AG20443 (cell line): ENCODE data around the gene APAF1.
A peak's percentile ranks its signal among the peaks of the same experiment; 100 is the strongest.

Source experiments
- DNase-seq: peaks from one replicate; pipeline ENCODE4 v3.0.0; 2012; ENCODE audit warnings: low spot score, mixed read lengths

APAF1 gene

DNA sequence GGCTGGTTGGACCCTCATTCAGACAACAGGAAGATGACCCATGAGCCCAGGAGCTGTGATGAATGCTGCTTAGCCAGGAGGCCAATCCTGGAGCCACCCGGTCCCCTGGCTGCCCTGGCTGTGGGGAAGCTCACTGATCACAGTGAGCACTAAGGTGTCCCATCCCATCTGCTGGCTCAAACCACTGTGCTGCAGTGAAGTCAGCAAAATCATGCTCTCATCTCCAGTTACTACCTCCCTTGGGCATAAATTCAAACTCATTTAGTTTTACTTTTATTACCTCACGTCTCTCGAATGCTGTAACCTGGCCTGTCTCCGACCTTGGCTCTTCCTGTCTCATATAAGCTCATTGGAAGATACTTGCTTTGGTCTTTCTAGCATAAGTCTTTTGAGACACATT, 112.4 kb downstream of the APAF1 start:
- peak; percentile 14 for DNase-seq

DNA sequence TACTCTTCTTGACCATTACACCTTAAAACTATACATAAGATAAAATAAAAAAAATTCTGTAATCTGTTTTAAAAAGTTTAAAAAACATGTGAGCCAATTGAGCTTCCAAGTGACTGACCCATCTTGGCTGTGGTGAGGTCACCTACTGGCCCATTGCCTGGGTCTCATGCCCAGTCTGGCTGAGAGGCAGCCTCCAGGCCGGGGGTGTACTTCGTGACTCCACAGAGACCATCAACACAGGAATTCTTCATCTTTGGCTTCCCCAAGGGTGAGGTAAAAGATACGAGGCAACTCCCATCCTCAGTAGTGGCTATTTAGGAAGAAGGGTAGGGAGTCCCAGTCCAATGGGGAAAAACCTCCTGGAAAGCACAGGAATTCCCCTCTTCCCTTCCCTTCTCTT, 113.2 kb downstream of the APAF1 start:
- DNase-seq: peak; percentile 87

DNA sequence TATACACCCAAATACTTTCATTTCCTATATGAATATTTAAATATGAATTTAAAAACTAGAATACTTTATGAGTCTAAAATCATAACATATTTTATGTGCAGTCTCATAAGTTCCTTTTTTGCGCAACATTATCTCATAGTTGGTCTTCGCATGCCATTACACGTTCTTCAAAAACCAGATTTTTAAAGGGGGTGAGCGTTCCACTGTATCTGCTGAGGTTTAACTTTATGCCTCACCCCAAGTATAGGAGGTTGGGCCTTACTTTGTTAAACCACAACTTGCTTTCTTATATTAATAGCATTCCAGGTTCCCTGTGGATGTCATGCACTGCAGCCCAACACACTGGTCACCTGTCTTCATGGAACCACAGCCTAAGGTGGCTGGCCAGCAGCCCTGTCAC, 118.6 kb downstream of the APAF1 start:
- DNase-seq: no peak

DNA sequence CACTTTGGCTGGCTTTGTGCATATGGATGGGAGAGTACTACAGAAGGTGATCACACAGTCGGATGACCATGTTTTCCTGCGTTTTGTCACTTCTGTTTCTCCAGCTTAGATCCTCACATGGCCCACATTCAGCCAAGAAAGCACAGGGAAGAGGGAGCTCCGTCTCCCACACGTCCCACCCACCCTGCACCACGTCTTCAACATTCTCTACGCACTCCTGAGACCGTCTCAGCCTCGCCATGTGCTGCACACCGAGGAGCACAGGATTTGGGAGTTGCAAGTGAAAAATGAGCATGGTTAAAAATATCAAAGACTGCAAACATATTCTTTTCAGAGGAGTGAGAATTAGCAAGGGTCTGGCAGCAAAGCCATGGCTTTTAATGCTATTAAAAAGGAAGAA, 122.2 kb downstream of the APAF1 start:
- no peak for DNase-seq

DNA sequence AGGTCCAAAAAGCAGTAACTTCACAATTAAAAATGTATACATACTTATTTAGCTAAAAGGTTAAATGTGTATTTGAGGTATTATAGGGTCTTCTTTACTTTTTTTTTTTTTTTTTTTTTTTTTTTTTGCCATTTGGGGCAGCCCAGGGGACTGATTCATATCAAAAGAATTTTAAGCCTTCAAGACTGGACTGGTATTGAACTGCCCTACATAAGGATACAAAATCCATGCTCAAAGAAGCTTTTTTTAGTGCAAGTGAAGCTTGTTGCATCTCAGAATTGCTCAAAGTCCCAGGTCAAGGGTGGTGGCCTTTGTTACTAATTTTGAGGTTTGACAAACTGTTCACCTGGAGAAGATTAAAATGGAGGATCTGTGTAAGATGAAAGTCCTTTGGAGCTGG, 124.0 kb downstream of the APAF1 start:
- DNase-seq: peak; percentile 33

DNA sequence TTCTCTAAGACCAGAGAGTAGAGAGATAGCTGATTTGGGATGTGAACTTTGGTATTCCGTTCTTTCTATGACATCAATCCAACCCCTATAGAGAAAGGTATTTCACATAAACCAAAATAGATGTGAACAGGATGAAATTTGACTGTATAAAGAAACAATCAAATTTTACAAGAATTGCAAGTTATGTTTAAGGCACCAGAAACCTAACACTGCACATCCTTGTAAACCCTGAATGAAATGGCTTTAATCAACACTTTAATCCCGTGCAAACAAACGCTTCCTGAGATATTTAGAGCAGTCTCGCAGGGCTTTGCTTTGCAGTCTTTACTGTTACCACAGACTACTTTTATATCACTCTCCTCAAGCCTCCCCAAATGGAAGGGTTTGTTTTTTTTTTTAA, 125.1 kb downstream of the APAF1 start:
- DNase-seq: no peak

DNA sequence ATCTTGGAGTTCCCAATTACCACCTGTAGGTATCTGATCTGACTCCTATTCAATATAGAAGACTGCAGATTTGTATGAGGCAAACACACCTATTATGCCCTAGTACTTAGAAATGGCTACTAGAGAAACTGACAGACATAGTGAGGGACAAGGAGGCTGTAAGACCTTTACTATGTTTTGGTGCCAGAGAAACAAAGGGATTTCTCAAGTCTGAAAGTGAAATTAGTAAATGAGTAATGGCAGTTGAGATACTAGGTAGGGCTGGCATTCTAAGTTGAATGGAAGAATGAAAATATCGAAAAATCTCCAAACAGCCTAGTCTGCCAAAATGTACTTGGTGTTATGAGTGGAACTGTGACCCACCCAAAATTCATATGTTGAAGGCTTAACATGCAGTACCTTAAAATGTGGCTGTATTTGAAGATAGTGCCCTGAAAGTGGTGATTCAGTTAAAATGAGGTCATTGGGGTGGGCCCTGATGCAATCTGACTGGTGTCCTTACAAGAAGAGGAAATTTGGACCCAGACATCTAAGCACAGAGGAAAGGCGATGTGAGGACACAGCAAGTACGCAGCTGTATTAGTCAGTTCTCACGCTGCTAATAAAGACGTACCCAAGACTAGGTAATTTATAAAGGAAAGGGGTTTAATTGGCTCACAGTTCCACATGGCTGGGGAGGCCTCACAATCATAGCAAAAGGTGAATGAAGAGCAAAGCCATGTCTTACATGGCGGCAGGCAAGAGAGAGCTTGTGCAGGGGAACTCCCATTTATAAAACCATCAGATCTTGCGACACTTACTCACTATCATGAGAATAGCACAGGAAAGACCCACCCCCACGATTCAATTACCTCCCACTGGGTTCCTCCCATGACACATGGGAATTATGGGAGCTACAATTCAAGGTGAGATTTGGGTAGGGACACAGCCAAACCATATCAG, 127.0 kb downstream of the APAF1 start:
- no peak for DNase-seq

DNA sequence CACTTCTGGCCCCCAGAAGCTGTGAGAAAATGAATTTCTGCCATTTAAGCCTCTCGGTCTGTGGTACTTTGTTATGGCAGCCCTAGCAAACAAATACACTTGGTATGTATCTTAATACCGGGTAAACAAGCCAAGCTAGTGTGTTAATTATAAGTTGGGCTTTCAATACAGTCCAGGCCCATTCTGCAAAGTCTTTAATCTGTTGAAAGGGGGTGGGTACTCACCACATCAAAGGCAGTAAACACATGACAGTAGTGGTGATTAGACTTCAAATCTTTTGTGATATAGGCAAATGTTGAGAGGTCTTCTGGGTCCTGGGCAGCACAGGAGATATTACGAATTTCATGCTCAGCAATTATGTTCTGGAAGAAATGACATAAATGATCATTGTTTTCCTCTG, 127.7 kb downstream of the APAF1 start:
- no peak for DNase-seq

DNA sequence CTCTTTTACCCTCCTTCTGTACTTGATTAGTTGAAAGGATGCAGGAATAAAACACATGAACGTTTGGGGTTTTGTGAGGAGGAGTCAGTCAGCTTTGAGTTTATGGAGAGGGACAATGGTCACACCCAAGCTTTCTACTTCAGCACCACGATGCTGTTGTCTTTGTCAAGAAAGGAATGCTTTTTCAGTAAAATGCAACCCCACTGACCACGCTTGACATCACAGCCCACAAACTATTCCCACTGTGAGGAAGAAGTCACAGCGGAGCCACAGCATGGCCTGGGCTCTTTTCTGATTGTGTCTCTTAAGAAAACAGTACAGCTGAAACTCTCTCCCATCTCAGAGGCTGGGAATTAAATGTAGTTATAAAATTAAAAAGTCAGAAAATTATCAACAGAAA, 135.2 kb downstream of the APAF1 start:
- peak; percentile 41 for DNase-seq

DNA sequence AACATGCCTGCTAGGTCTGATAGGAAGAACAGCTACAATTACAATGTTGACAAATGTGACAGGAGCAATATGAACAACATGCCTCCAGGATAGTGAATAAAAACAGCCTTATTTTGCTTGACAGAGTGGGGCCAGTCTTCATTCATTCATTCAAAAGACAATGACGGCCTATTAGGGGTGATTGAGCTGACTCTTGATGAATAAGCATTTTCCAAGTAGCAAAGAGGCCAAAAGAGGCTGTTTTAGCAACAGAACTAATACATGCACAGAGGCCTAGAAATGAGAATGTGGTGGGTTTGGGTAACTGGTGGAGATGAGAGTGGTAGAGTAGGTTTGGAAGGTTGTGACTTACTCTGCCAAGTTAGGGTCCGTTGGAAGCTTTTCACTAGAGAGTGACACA, 138.3 kb downstream of the APAF1 start:
- no peak for DNase-seq
